GM18858 (cell line): ENCODE data around the gene MEF2D.

Source experiments
- ATAC-seq: cut with Tn5 transposase; IDR thresholded peaks from one replicate; pipeline ENCODE4 v1.9.1; 2021; ENCODE audit not compliant: unreplicated experiment

The MEF2D gene

GRCh38 chr1:156500543-156500792 is at the start of gene MEF2D:
Gene MEF2D, minus strand, starts transcription at chr1:156500775. Its CDS starts 17,483 bp downstream, at chr1:156483292.
- no peak for ATAC-seq

- no peak for ATAC-seq
Observed at GRCh38 chr1:156550346-156550745, 49.8 kb upstream of the MEF2D start.

- no peak for ATAC-seq
Observed at GRCh38 chr1:156549831-156550230, 49.3 kb upstream of the MEF2D start.

GRCh38 chr1:156549390-156549789 is 48.8 kb upstream of the MEF2D start:
- ATAC-seq: no peak

- ATAC-seq: no peak
Observed at GRCh38 chr1:156547982-156548381, 47.4 kb upstream of the MEF2D start.

- ATAC-seq: no peak
Observed at GRCh38 chr1:156547434-156547833, 46.9 kb upstream of the MEF2D start.

GRCh38 chr1:156546267-156546666 is 45.7 kb upstream of the MEF2D start:
- ATAC-seq: no peak

- ATAC-seq: no peak
Observed at GRCh38 chr1:156544592-156545102, 44.1 kb upstream of the MEF2D start.

GRCh38 chr1:156543066-156543465 is 42.5 kb upstream of the MEF2D start:
- no peak for ATAC-seq

- no peak for ATAC-seq
Observed at GRCh38 chr1:156540955-156541354, 40.4 kb upstream of the MEF2D start.

GRCh38 chr1:156539818-156540355 is 39.3 kb upstream of the MEF2D start:
- ATAC-seq: no peak

GRCh38 chr1:156538711-156539440 is 38.3 kb upstream of the MEF2D start:
- no peak for ATAC-seq

GRCh38 chr1:156537027-156537426 is 36.5 kb upstream of the MEF2D start:
- ATAC-seq: no peak

GRCh38 chr1:156534424-156535060 is 34.0 kb upstream of the MEF2D start:
- ATAC-seq: no peak

- no peak for ATAC-seq
Observed at GRCh38 chr1:156533568-156534220, 33.1 kb upstream of the MEF2D start.

GRCh38 chr1:156532374-156532773 is 31.8 kb upstream of the MEF2D start:
- no peak for ATAC-seq

GRCh38 chr1:156530006-156530405 is 29.4 kb upstream of the MEF2D start:
- no peak for ATAC-seq

- ATAC-seq: no peak
Observed at GRCh38 chr1:156528875-156529425, 28.4 kb upstream of the MEF2D start.

- no peak for ATAC-seq
Observed at GRCh38 chr1:156528231-156528630, 27.7 kb upstream of the MEF2D start.

- no peak for ATAC-seq
Observed at GRCh38 chr1:156527584-156527983, 27.0 kb upstream of the MEF2D start.

- ATAC-seq: no peak
Observed at GRCh38 chr1:156525856-156526489, 25.4 kb upstream of the MEF2D start.
